ENCODE results near the gene SRCAP. TPM values are rescaled to one million over a fixed set of nuclear protein-coding genes. Genes with fewer than 3 reads are reported as not detected.

The SRCAP gene
- total RNA-seq, 1 donor from 2014 or later = 28.5 TPM

- no peak for DNase-seq (ENCODE audit: extremely low spot score in 2 of 2)
- intact Hi-C loops (cut with DNase I) = loop anchor here (2.0 to 5.0 kb wide), 2 partner anchors 39 to 87 kb away; partner anchors contain the start of genes SRCAP and ZNF688
Measured at GRCh38 chr16:30659507-30660423, 39.2 kb upstream of the SRCAP start.

GRCh38 chr16:30660424-30661261 lies 38.3 kb upstream of the SRCAP start:
- peak overlapping the region; percentile 83 to 88 for H3K4me3 ChIP-seq
- H3K9me3 ChIP-seq = no peaks in the 10 kb centered on the region
- peaks cover 65% of the 10 kb centered on the region for H3K4me1 ChIP-seq
- intact Hi-C loops (cut with DNase I) = no loop called here
- H3K27me3 ChIP-seq = no peaks in the 10 kb centered on the region
- H3K27ac ChIP-seq = peak overlapping the region; percentile 99
- peaks cover 0 to 55% of the 10 kb centered on the region in 2 donors for H3K36me3 ChIP-seq
- no peak for DNase-seq (ENCODE audit: extremely low spot score in 2 of 2)
- TF ChIP-seq CTCF (IDR thresholded peaks at IDR 0.05) = no peak
- no peak for TF ChIP-seq POLR2AphosphoS5 (IDR thresholded peaks at IDR 0.05; ENCODE audit: insufficient read depth in 1 of 2, low read depth in 1 of 2)
- TF ChIP-seq POLR2A (IDR thresholded peaks at IDR 0.05) = no peak

More at GRCh38 chr16:30659507-30660423, 39.2 kb upstream of the SRCAP start:
- Histone ChIP-seq H3K27me3 (no peaks in the 10 kb centered on the region), H3K4me3 (peak overlapping the region; percentile 83 to 88), H3K4me1 (peaks cover 61% of the 10 kb centered on the region), H3K36me3 (peaks cover 0 to 55% of the 10 kb centered on the region in 2 donors), H3K9me3 (no peaks in the 10 kb centered on the region), H3K27ac (peak overlapping the region; percentile 99)
- TF ChIP-seq CTCF (IDR thresholded peaks at IDR 0.05) (no peak), POLR2AphosphoS5 (IDR thresholded peaks at IDR 0.05; ENCODE audit: insufficient read depth in 1 of 2, low read depth in 1 of 2) (peak in 1 of 2 donors; percentile 53)

GRCh38 chr16:30662449-30662848 lies 36.5 kb upstream of the SRCAP start:
- Histone ChIP-seq H3K9me3 (no peaks in the 10 kb centered on the region), H3K27ac (no peak overlapping the region), H3K4me3 (no peak overlapping the region), H3K27me3 (no peaks in the 10 kb centered on the region), H3K36me3 (peaks cover 4 to 67% of the 10 kb centered on the region in 2 donors), H3K4me1 (peaks cover 57% of the 10 kb centered on the region)
- TF ChIP-seq POLR2AphosphoS5 (IDR thresholded peaks at IDR 0.05; ENCODE audit: insufficient read depth in 1 of 2, low read depth in 1 of 2) (no peak), POLR2A (IDR thresholded peaks at IDR 0.05) (no peak), CTCF (IDR thresholded peaks at IDR 0.05) (no peak)
- no peak for DNase-seq (ENCODE audit: extremely low spot score in 2 of 2)
- intact Hi-C loops (cut with DNase I) = no loop called here

GRCh38 chr16:30663038-30663437 lies 35.9 kb upstream of the SRCAP start:
- no peak for DNase-seq (ENCODE audit: extremely low spot score in 2 of 2)
- TF ChIP-seq CTCF (IDR thresholded peaks at IDR 0.05) (no peak), POLR2AphosphoS5 (IDR thresholded peaks at IDR 0.05; ENCODE audit: insufficient read depth in 1 of 2, low read depth in 1 of 2) (no peak), POLR2A (IDR thresholded peaks at IDR 0.05) (no peak)
- intact Hi-C loops (cut with DNase I) = no loop called here
- Histone ChIP-seq H3K27ac (no peak overlapping the region), H3K4me1 (peaks cover 55% of the 10 kb centered on the region), H3K9me3 (no peaks in the 10 kb centered on the region), H3K27me3 (no peaks in the 10 kb centered on the region), H3K36me3 (peaks cover 4 to 73% of the 10 kb centered on the region in 2 donors), H3K4me3 (no peak overlapping the region)
